ENCODE data around the gene BRIX1. TPM values are rescaled to one million over a fixed set of nuclear protein-coding genes. Genes with fewer than 3 reads are reported as not detected.

BRIX1 gene
- total and polyA plus RNA-seq, 3 experiments from 2014 or later: 53.4 to 114 (median 102) TPM

DNA sequence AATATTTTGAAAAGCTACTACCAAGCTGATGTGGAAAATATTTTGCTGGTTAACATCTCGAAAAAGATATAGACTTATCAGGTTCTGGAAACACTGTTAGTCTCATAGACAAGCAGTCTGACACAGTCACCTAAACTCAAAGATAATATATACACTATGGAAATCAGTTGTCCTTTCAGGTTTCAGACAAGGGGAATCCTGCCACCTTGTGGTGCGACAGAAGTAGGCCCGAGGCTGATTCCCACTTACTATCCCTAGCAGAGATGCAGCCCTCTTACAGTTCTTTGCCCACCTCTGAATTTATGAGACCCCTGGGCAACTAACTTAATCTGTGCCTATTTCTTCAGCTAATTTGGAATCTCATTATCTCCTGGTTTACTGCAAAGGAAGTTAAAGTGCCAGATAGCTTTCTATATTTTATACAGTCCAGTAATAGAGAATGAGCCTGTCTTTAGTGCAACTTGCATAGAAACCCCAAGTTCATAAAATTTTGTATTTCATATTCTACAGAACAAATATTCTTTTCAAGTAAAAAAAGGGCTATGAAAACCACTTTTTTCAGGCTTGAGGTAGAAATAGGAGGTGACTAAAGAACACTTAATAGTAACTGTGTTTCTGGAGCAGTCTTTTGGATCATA lies 17.1 kb upstream of the BRIX1 start:
- H3K4me1 Mint-ChIP-seq: no peaks in the 10 kb centered on the region
- peaks cover 0 to 7% (median 7%) of the 10 kb centered on the region in 3 donors for H3K36me3 Mint-ChIP-seq
- H3K36me3 ChIP-seq (ENCODE audit: insufficient read depth, low read length): no peaks in the 10 kb centered on the region
- ChIA-PET CTCF (interaction anchor here (0.7 to 3.1 kb wide), 12 partner anchors 13 to 414 kb away, joined by 3 to 37 read pairs (median 5); partner anchors contain the start of genes BRIX1, DNAJC21, RAD1 and TTC23L), POLR2A (no interaction called here)
- no peak overlapping the region for H3K27ac ChIP-seq (ENCODE audit: low read depth, low read length)
- no peaks in the 10 kb centered on the region for H3K27me3 ChIP-seq (ENCODE audit: insufficient read depth, low read length, poor library complexity, severe bottlenecking)
- H3K9me3 ChIP-seq (ENCODE audit: low read length): no peaks in the 10 kb centered on the region
- DNase-seq: peak; percentile 30 to 67 (median 31)
- no peaks in the 10 kb centered on the region for H3K27me3 Mint-ChIP-seq
- H3K4me3 ChIP-seq (ENCODE audit: low read length): no peak overlapping the region
- no peak overlapping the region for H3K4me3 Mint-ChIP-seq
- H3K9me3 Mint-ChIP-seq: no peaks in the 10 kb centered on the region
- H3K27ac Mint-ChIP-seq: no peak overlapping the region
- H3K4me1 ChIP-seq (ENCODE audit: insufficient read depth, low read length): no peaks in the 10 kb centered on the region

DNA sequence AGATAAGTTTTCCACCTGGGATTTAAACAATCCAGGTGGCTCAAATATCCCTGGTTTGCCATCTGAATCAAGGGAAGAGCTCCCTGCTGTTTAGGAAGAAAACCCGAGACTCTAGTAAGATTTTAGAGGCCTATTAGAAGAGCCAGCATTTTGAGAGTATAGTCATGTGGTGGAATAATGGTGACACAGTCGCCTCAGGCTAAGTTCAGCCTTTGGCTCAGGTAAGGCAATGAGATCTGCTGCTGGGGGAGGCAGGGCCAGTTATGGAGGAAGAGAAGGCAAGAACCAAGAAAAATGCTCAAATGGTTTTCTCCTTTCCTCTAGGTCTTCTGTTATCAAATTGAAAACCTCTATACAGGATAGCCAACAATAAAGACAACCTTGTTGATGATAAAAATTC lies 16.4 kb upstream of the BRIX1 start:
- DNase-seq: no peak
- Mint-ChIP-seq H3K36me3 (peaks cover 0 to 11% (median 11%) of the 10 kb centered on the region in 3 donors), H3K4me3 (no peak overlapping the region), H3K27ac (no peak overlapping the region), H3K27me3 (no peaks in the 10 kb centered on the region), H3K4me1 (no peaks in the 10 kb centered on the region), H3K9me3 (no peaks in the 10 kb centered on the region)
- no peaks in the 10 kb centered on the region for H3K9me3 ChIP-seq (ENCODE audit: low read length)
- H3K27me3 ChIP-seq (ENCODE audit: insufficient read depth, low read length, poor library complexity, severe bottlenecking): no peaks in the 10 kb centered on the region
- POLR2A ChIA-PET: no interaction called here
- H3K4me3 ChIP-seq (ENCODE audit: low read length): no peak overlapping the region
- H3K27ac ChIP-seq (ENCODE audit: low read depth, low read length): no peak overlapping the region
- H3K36me3 ChIP-seq (ENCODE audit: insufficient read depth, low read length): no peaks in the 10 kb centered on the region
- no peaks in the 10 kb centered on the region for H3K4me1 ChIP-seq (ENCODE audit: insufficient read depth, low read length)
- CTCF ChIA-PET: interaction anchor here (0.9 to 3.1 kb wide), 7 partner anchors 14 to 415 kb away, joined by 3 to 37 read pairs (median 6); partner anchors contain the start of genes BRIX1 and RAD1

DNA sequence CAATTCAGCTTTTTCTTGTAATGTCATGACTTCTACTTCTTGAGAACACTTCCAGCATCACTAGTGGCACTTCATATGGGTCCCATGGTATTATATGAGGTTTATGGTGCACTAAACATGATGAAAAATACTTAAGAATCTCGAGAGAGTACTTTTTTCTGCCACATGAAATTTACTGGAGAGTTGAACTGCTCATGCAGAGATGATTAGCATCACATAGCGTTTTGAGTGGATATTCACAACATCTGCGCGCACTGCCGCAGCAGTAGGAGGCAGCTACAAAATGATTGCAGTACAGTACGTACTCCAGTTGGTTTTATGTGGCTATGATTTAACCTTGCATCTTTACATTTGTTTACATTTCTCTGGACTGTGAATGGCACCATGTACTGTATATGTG lies 14.9 kb upstream of the BRIX1 start:
- Histone ChIP-seq H3K27ac (ENCODE audit: low read depth, low read length) (no peak overlapping the region), H3K4me1 (ENCODE audit: insufficient read depth, low read length) (no peaks in the 10 kb centered on the region), H3K9me3 (ENCODE audit: low read length) (no peaks in the 10 kb centered on the region), H3K4me3 (ENCODE audit: low read length) (no peak overlapping the region), H3K27me3 (ENCODE audit: insufficient read depth, low read length, poor library complexity, severe bottlenecking) (no peaks in the 10 kb centered on the region), H3K36me3 (ENCODE audit: insufficient read depth, low read length) (no peaks in the 10 kb centered on the region)
- ChIA-PET CTCF (interaction anchor here (3.1 kb wide), 1 partner anchor 377 kb away, joined by 37 read pairs; no protein-coding TSS in a partner anchor), POLR2A (no interaction called here)
- no peaks in the 10 kb centered on the region for H3K9me3 Mint-ChIP-seq
- H3K4me1 Mint-ChIP-seq: no peaks in the 10 kb centered on the region
- DNase-seq: no peak
- no peaks in the 10 kb centered on the region for H3K27me3 Mint-ChIP-seq
- peaks cover 0 to 17% (median 11%) of the 10 kb centered on the region in 3 donors for H3K36me3 Mint-ChIP-seq
- no peak overlapping the region for H3K27ac Mint-ChIP-seq
- no peak overlapping the region for H3K4me3 Mint-ChIP-seq

GRCh38 chr5:34903260-34903659 lies 12.3 kb upstream of the BRIX1 start:
- H3K4me1 Mint-ChIP-seq: no peaks in the 10 kb centered on the region
- H3K9me3 ChIP-seq (ENCODE audit: low read length): no peaks in the 10 kb centered on the region
- no peak overlapping the region for H3K27ac ChIP-seq (ENCODE audit: low read depth, low read length)
- no peaks in the 10 kb centered on the region for H3K9me3 Mint-ChIP-seq
- no peak overlapping the region for H3K4me3 ChIP-seq (ENCODE audit: low read length)
- peak overlapping the region in 1 of 8 donors; percentile 4 for H3K27ac Mint-ChIP-seq
- H3K27me3 Mint-ChIP-seq: no peaks in the 10 kb centered on the region
- POLR2A ChIA-PET: no interaction called here
- CTCF ChIA-PET: interaction anchor here (1.4 to 2.0 kb wide), 2 partner anchors 9 to 380 kb away, joined by 4 to 8 read pairs; no protein-coding TSS in a partner anchor
- H3K4me1 ChIP-seq (ENCODE audit: insufficient read depth, low read length): no peaks in the 10 kb centered on the region
- no peaks in the 10 kb centered on the region for H3K36me3 ChIP-seq (ENCODE audit: insufficient read depth, low read length)
- DNase-seq: no peak
- peaks cover under 1 to 21% (median 9%) of the 10 kb centered on the region in 3 donors for H3K36me3 Mint-ChIP-seq
- H3K4me3 Mint-ChIP-seq: no peak overlapping the region
- H3K27me3 ChIP-seq (ENCODE audit: insufficient read depth, low read length, poor library complexity, severe bottlenecking): no peaks in the 10 kb centered on the region

DNA sequence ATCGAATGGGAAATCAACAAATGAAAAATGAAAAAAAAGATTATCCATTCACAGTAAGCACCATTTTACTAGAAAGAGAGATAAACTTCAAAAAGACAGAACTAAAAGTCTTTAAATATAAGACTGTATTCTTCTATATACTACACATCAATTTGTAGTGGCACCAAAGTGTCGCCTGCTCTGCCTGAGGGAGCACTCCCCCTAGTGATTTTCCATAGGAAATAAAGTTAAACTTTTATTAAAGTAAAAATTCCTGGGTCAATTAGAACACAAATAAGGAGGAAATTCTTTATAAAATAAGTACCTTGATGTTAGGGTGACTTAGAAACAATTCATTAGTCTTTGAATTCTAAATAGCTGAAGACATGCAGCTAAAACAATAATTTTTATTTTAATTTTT lies 9.9 kb upstream of the BRIX1 start:
- Mint-ChIP-seq H3K27me3 (no peaks in the 10 kb centered on the region), H3K4me3 (no peak overlapping the region)
- no peak overlapping the region for H3K27ac ChIP-seq (ENCODE audit: low read depth, low read length)

DNA sequence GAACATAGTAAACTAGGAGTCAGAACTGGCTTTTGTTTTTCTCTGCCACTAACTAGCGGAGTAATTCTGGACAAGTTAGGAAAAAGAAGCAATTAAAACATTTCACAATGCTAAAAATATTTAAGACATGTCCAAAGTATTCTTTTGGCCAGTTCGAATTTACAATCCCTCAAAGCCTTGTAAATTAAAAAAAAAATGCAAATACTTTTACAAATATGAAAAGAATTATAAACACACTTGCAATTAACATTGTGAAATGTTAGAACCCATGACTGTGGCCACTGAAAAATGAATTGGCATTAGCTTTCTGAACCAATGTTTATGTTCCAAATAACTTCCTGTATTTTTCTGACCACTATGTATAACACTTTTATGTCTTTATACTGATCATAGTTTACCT lies 2.4 kb upstream of the BRIX1 start:
- ChIA-PET POLR2A (no interaction called here), CTCF (no interaction called here)
- Mint-ChIP-seq H3K27ac (no peak overlapping the region), H3K4me1 (peaks cover 28 to 46% (median 38%) of the 10 kb centered on the region in 3 donors), H3K36me3 (peaks cover 5 to 46% (median 9%) of the 10 kb centered on the region in 3 donors), H3K9me3 (no peaks in the 10 kb centered on the region), H3K4me3 (no peak overlapping the region), H3K27me3 (no peaks in the 10 kb centered on the region)
- no peak overlapping the region for H3K27ac ChIP-seq (ENCODE audit: low read depth, low read length)
- H3K9me3 ChIP-seq (ENCODE audit: low read length): no peaks in the 10 kb centered on the region
- DNase-seq: no peak
- peaks cover 32% of the 10 kb centered on the region for H3K4me1 ChIP-seq (ENCODE audit: insufficient read depth, low read length)
- H3K27me3 ChIP-seq (ENCODE audit: insufficient read depth, low read length, poor library complexity, severe bottlenecking): no peaks in the 10 kb centered on the region
- H3K4me3 ChIP-seq (ENCODE audit: low read length): no peak overlapping the region
- peaks cover 28% of the 10 kb centered on the region for H3K36me3 ChIP-seq (ENCODE audit: insufficient read depth, low read length)

More for the DNA sequence above, 9.9 kb upstream of the BRIX1 start:
- ChIA-PET POLR2A (no interaction called here), CTCF (interaction anchor here (1.0 kb wide), 1 partner anchor 10 kb away, joined by 3 read pairs; the partner anchor contains the start of gene RAD1)
- H3K36me3 ChIP-seq (ENCODE audit: insufficient read depth, low read length): peaks cover 14% of the 10 kb centered on the region
- no peaks in the 10 kb centered on the region for H3K4me1 ChIP-seq (ENCODE audit: insufficient read depth, low read length)
- no peaks in the 10 kb centered on the region for H3K27me3 ChIP-seq (ENCODE audit: insufficient read depth, low read length, poor library complexity, severe bottlenecking)
- DNase-seq: no peak
- Mint-ChIP-seq H3K4me1 (no peaks in the 10 kb centered on the region), H3K36me3 (peaks cover 5 to 41% (median 13%) of the 10 kb centered on the region in 3 donors), H3K9me3 (no peaks in the 10 kb centered on the region), H3K27ac (no peak overlapping the region)
- H3K9me3 ChIP-seq (ENCODE audit: low read length): no peaks in the 10 kb centered on the region
- no peak overlapping the region for H3K4me3 ChIP-seq (ENCODE audit: low read length)

GRCh38 chr5:34914671-34915138 lies 806 bp upstream of the BRIX1 start:
- no peaks in the 10 kb centered on the region for H3K9me3 ChIP-seq (ENCODE audit: low read length)
- H3K27ac Mint-ChIP-seq: no peak overlapping the region
- CTCF ChIA-PET: interaction anchor here (0.7 to 4.1 kb wide), 7 partner anchors 9 to 88 kb away, joined by 3 to 32 read pairs (median 4); partner anchors contain the start of gene DNAJC21
- peak in 1 of 5 donors; percentile 2 for DNase-seq
- no peak overlapping the region for H3K4me3 Mint-ChIP-seq
- peak overlapping the region; percentile 89 for H3K27ac ChIP-seq (ENCODE audit: low read depth, low read length)
- no peaks in the 10 kb centered on the region for H3K27me3 ChIP-seq (ENCODE audit: insufficient read depth, low read length, poor library complexity, severe bottlenecking)
- peaks cover 34% of the 10 kb centered on the region for H3K4me1 ChIP-seq (ENCODE audit: insufficient read depth, low read length)
- peaks cover 0 to 36% (median 4%) of the 10 kb centered on the region in 3 donors for H3K36me3 Mint-ChIP-seq
- peaks cover 28 to 49% (median 38%) of the 10 kb centered on the region in 3 donors for H3K4me1 Mint-ChIP-seq
- no peaks in the 10 kb centered on the region for H3K27me3 Mint-ChIP-seq
- POLR2A ChIA-PET: interaction anchor here (0.7 to 4.0 kb wide), 4 partner anchors 14 to 1962 kb away, joined by 3 to 97 read pairs (median 9); partner anchors contain the start of genes DNAJC21, NIPBL and TTC23L
- H3K9me3 Mint-ChIP-seq: no peaks in the 10 kb centered on the region
- peak overlapping the region; percentile 78 for H3K4me3 ChIP-seq (ENCODE audit: low read length)
- peaks cover 19% of the 10 kb centered on the region for H3K36me3 ChIP-seq (ENCODE audit: insufficient read depth, low read length)

DNA sequence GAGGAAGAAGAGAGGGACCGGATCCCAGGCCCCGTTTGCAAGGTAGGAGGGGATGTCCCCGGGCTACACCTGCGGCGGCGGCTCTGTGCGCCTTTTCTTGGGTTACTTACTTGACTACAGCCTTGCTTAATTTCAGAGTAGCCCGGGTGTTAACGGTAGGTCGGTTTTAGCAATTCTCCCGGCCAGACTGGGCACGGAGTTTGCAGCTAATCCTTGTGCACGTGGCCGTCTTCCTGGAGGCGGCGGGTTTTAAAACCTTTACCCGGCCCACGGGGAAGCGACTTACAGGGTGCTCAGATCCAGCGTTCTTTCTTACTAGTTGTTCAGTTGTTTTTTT lies 313 bp downstream of the BRIX1 start:
- Histone ChIP-seq H3K27ac (ENCODE audit: low read depth, low read length) (peak overlapping the region; percentile 89), H3K9me3 (ENCODE audit: low read length) (no peaks in the 10 kb centered on the region), H3K4me1 (ENCODE audit: insufficient read depth, low read length) (peaks cover 34% of the 10 kb centered on the region), H3K27me3 (ENCODE audit: insufficient read depth, low read length, poor library complexity, severe bottlenecking) (no peaks in the 10 kb centered on the region), H3K4me3 (ENCODE audit: low read length) (peak overlapping the region; percentile 78), H3K36me3 (ENCODE audit: insufficient read depth, low read length) (peaks cover 17% of the 10 kb centered on the region)
- Mint-ChIP-seq H3K36me3 (peaks cover 0 to 35% (median 3%) of the 10 kb centered on the region in 3 donors), H3K27ac (no peak overlapping the region), H3K9me3 (no peaks in the 10 kb centered on the region), H3K4me3 (no peak overlapping the region), H3K27me3 (no peaks in the 10 kb centered on the region), H3K4me1 (peaks cover 28 to 49% (median 38%) of the 10 kb centered on the region in 3 donors)
- DNase-seq: no peak
- ChIA-PET CTCF (interaction anchor here (0.9 to 4.1 kb wide), 6 partner anchors 8 to 1326 kb away, joined by 3 to 32 read pairs (median 4); partner anchors contain the start of genes DNAJC21 and NADK2), POLR2A (interaction anchor here (0.9 to 4.0 kb wide), 4 partner anchors 10 to 1961 kb away, joined by 4 to 97 read pairs (median 9); partner anchors contain the start of genes DNAJC21, NIPBL and TTC23L)
